CD4-positive, alpha-beta T cell treated with Interleukin-1 beta for 1 hour (primary cell): ENCODE data around the gene SV2A.
"Not testable (repeated sequence)": the region's sequence is repeated elsewhere in the genome, so short reads cannot be mapped to it uniquely, and the experiment has no call there.

Experiments
- DNase-seq, 2 donors: peaks; one replicate each; pipeline ENCODE4 v3.0.0-alpha.2; 2020 to 2022

SV2A gene

GRCh38 chr1:149917571-149918144 is at the start of gene SV2A:
TSS of gene SV2A (minus strand) at chr1:149917844. CDS start at chr1:149913840, 4,004 bp downstream.
- DNase-seq = peak in 1 of 2 donors; percentile 52

GRCh38 chr1:149967041-149967440 is 49.4 kb upstream of the SV2A start:
- DNase-seq = no peak

- DNase-seq = no peak
These were observed 48.8 kb upstream of the SV2A start for GRCh38 chr1:149966405-149966804.

GRCh38 chr1:149965440-149965839 is 47.8 kb upstream of the SV2A start:
- no peak for DNase-seq

- no peak for DNase-seq
These were observed 45.7 kb upstream of the SV2A start for GRCh38 chr1:149963358-149963757.

GRCh38 chr1:149962736-149963135 is 45.1 kb upstream of the SV2A start:
- DNase-seq = no peak

- peak; percentile 47 to 68 for DNase-seq
These were observed 44.5 kb upstream of the SV2A start for GRCh38 chr1:149962039-149962647.

GRCh38 chr1:149957548-149957947 is 39.9 kb upstream of the SV2A start:
- DNase-seq = not testable (repeated sequence)

GRCh38 chr1:149949911-149950310 is 32.3 kb upstream of the SV2A start:
- no peak for DNase-seq

GRCh38 chr1:149945206-149945605 is 27.6 kb upstream of the SV2A start:
- DNase-seq = no peak

GRCh38 chr1:149942885-149943284 is 25.2 kb upstream of the SV2A start:
- no peak for DNase-seq

- DNase-seq = no peak
These were observed 24.6 kb upstream of the SV2A start for GRCh38 chr1:149942207-149942606.

GRCh38 chr1:149940427-149940826 is 22.8 kb upstream of the SV2A start:
- no peak for DNase-seq

- not testable (repeated sequence) for DNase-seq
These were observed 21.0 kb upstream of the SV2A start for GRCh38 chr1:149938668-149939003.

GRCh38 chr1:149937759-149938158 is 20.1 kb upstream of the SV2A start:
- DNase-seq = no peak

GRCh38 chr1:149936992-149937705 is 19.5 kb upstream of the SV2A start:
- no peak for DNase-seq

- DNase-seq = no peak
These were observed 18.7 kb upstream of the SV2A start, which contains the start of gene MTMR11 for GRCh38 chr1:149936170-149936991. TSS of gene MTMR11 (minus strand) at chr1:149936879. CDS start at chr1:149936647, 232 bp downstream.

GRCh38 chr1:149934356-149934755 is 16.7 kb upstream of the SV2A start:
- no peak for DNase-seq

GRCh38 chr1:149933208-149933607 is 15.6 kb upstream of the SV2A start:
- DNase-seq = no peak

- DNase-seq = no peak
These were observed 14.8 kb upstream of the SV2A start for GRCh38 chr1:149932474-149932873.

- no peak for DNase-seq
These were observed 13.7 kb upstream of the SV2A start for GRCh38 chr1:149931212-149931790.

GRCh38 chr1:149929856-149930255 is 12.2 kb upstream of the SV2A start:
- no peak for DNase-seq

GRCh38 chr1:149928401-149928724 is 10.7 kb upstream of the SV2A start:
- no peak for DNase-seq
